22Rv1 (cell line): ENCODE data around the gene FILIP1.

Experiments used
- H3K27ac ChIP-seq: fragments of 450-650 bp; 2 replicates; pipeline ENCODE4 v1.5.1; 2017
- CTCF ChIP-seq: fragments of 450-650 bp; IDR thresholded peaks from 2 replicates; pipeline ENCODE4 v1.5.1; 2017; ENCODE audit warnings: mild to moderate bottlenecking
- ZFX ChIP-seq: fragments of 450-650 bp; IDR thresholded peaks from 2 replicates; pipeline ENCODE4 v1.6.1; 2017; ENCODE audit warnings: antibody characterized with exemption, borderline replicate concordance

FILIP1 gene

GRCh38 chr6:75503291-75503690 lies 9.7 kb upstream of the FILIP1 start:
- no peak for TF ChIP-seq CTCF
- H3K27ac ChIP-seq: no peak overlapping the region

GRCh38 chr6:75502884-75503283 lies 9.3 kb upstream of the FILIP1 start:
- no peak overlapping the region for H3K27ac ChIP-seq
- TF ChIP-seq ZFX (no peak), CTCF (no peak)

GRCh38 chr6:75501756-75502155 lies 8.2 kb upstream of the FILIP1 start:
- TF ChIP-seq CTCF: no peak
- TF ChIP-seq ZFX: no peak
- H3K27ac ChIP-seq: no peak overlapping the region

- TF ChIP-seq ZFX: no peak
- no peak for TF ChIP-seq CTCF
- H3K27ac ChIP-seq: no peak overlapping the region
These were observed 6.0 kb upstream of the FILIP1 start for GRCh38 chr6:75499640-75500039.

- no peak overlapping the region for H3K27ac ChIP-seq
- TF ChIP-seq ZFX (no peak), CTCF (no peak)
These were observed 5.3 kb upstream of the FILIP1 start for GRCh38 chr6:75498862-75499261.

- no peak overlapping the region for H3K27ac ChIP-seq
- TF ChIP-seq CTCF (no peak), ZFX (no peak)
These were observed 4.4 kb upstream of the FILIP1 start for GRCh38 chr6:75497994-75498393.

GRCh38 chr6:75495011-75495410 lies 1.4 kb upstream of the FILIP1 start:
- no peak overlapping the region for H3K27ac ChIP-seq
- TF ChIP-seq CTCF: no peak
